GM12864 (cell line): ENCODE measurements around the gene CREB3L4.

Source experiments
- DNase-seq: peaks from one replicate; pipeline ENCODE4 v3.0.0-alpha.2; 2011; ENCODE audit warnings: low read depth
- H3K4me3 ChIP-seq: 2 replicates; pipeline ENCODE4 v1.5.1; 2011; ENCODE audit warnings: mild to moderate bottlenecking, low read depth, low read length, control low read depth
- CTCF ChIP-seq: IDR thresholded peaks from 2 replicates; pipeline ENCODE4 v1.5.1; 2011; ENCODE audit warnings: low read depth, mild to moderate bottlenecking, moderate library complexity, low read length, control low read depth, inconsistent platforms; ENCODE audit errors: missing control alignments

CREB3L4 gene

GRCh38 chr1:153960206-153960605 lies 7.5 kb upstream of the CREB3L4 start:
- no peak for TF ChIP-seq CTCF
- no peak for DNase-seq
- H3K4me3 ChIP-seq = no peak overlapping the region

GRCh38 chr1:153961421-153961820 lies 6.3 kb upstream of the CREB3L4 start:
- peak overlapping the region; percentile 73 for H3K4me3 ChIP-seq
- no peak for DNase-seq
- TF ChIP-seq CTCF = no peak

DNA sequence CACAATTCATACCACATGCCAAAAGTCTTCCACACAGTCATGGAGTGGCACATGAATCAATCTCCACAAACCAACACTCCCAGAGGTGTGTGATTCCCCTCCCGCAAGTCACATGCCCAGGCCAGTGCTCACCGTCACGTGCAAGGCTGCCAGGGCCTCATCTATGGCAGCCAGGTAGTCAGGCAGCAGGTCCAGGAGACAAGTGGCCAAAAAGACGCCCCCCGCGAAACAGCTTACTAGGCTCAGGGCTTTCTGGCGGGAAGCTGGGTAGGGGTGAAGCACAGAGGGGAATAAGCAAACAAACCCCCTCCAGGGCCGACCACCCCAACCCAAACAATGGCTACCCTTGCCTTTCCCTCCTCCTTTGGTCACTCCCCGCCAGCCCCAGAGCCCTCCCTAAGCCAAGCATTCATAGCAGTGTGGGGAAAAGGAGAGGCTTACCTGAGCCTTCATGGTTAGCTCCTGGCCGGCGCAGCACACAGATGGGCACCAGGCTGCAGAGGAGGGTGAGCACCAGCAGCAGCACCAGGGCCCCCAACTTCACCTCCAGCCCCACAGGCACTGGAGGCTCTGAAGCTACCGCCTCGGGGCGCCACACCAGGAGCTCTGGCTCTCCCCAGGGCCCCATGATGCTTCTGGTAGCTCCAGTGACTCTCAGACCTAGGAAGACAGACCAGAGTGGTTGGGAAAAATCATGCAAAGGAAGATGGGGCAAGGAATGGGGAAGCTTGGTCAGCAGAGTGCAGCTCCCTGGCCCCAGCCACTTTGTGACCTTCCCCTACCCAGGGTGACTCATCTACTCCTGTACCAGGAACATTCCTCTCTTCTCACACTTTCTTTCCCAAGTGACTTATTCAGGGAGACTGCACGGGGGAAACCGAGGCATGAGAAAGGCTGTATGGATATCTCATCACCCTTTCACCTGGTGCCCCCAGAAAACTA lies 5.3 kb upstream of the CREB3L4 start:
- peak; percentile 13 for TF ChIP-seq CTCF
- H3K4me3 ChIP-seq = peak overlapping the region; percentile 73
- DNase-seq = no peak

DNA sequence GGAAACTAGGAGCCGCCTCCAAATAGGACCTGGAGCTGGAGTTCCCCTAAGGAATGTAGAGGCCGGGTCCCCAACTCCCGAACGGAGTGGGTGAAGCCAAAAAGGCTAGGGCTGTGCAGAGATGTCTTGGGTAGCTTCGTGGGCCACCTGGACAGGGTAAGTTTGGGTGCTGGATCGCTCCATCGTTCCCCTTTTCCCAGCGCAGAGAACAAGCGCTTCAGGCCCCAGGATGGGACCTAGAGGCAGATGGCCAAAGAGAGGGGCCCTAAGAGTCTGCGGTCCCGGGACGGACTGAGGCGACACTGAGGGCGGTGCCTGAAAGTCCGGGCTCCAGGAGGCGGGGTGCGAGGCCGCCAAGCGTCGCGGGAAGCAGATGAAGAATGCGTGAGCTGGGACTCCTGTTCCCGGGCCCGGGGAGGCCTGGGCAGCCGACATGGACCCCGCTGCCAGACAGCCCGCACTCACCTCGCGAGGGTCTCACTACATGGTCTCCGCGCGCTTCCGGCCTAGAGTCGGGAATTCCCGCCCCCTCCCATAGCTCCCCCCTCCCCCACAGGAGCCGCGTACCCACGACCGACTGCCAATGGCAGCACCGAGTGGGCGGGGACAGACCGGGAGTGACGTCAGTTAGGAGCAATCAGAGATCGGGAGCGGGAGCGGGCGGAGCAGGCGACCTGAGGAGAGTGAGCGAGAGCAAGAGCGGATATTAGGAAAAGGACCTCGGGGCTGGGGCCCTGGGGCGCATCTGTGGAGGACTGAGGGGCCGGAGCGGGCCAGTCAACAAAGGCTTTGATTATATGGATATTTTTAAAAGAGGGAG lies 4.5 kb upstream of the CREB3L4 start, which contains the start of gene SLC39A1:
TSS of gene SLC39A1 (minus strand) at position 508 of the 820 bp plus-strand sequence. CDS start 822 bp downstream, outside the sequence.
- TF ChIP-seq CTCF = no peak
- DNase-seq = peak; percentile 88
- H3K4me3 ChIP-seq = peak within 1 kb of the TSS; percentile 73

DNA sequence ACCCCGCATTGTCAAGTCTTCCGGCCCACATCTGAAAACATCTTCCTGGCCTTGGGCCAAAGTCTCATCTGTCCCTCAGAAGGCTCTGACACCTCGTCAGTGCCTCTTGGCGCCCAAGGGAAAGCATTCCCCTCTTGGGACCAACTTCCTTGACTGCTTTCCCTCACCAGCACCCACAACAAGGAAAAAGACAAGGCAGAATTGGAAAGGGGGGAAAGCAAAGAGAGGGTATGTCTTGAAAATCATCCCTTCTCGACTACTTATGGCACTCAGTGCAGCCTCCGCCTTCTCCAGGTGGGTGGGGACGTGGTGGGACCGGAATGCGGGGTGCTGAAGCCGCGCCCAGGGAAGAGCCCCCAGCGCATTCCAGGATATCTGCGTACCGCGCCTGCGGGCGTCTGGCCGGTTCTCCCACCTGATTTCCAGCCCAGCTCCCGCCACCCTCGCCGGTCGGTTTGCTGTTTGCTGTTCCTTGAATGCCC lies 3.8 kb upstream of the CREB3L4 start:
- TF ChIP-seq CTCF = no peak
- no peak for DNase-seq
- peak overlapping the region; percentile 73 for H3K4me3 ChIP-seq

GRCh38 chr1:153968000-153968363 lies 280 bp downstream of the CREB3L4 start:
- peak overlapping the region; percentile 71 for H3K4me3 ChIP-seq
- DNase-seq = no peak
- no peak for TF ChIP-seq CTCF
